OCI-LY7 (cell line): ENCODE results near the gene PIK3AP1. TPM values are rescaled to one million over a fixed set of nuclear protein-coding genes. Genes with fewer than 3 reads are reported as not detected.

ENCODE experiments used
- BruUV-seq: library from RNA; stranded (reverse); fragments of 400-500 nt; replicated peaks from 2 replicates; lab custom pipeline; 2021; lab: Mats Ljungman, UMichigan
- CTCF ChIA-PET: fragments of 300-600 bp; sonication (Branson Sonifier 250); formaldehyde crosslinking; loops from one replicate; lab custom pipeline; 2022; ENCODE audit warnings: antibody characterized with exemption; ENCODE audit not compliant: unreplicated experiment; lab: Charles Lee
- POLR2A ChIA-PET: fragments of 300-600 bp; sonication (Branson Sonifier 250); formaldehyde crosslinking; loops from one replicate; lab custom pipeline; 2022; ENCODE audit warnings: antibody characterized with exemption; lab: Charles Lee
- DNase-seq: peaks from one replicate; pipeline ENCODE4 v3.0.0-alpha.2; 2015; ENCODE audit warnings: low spot score
- H2AFZ ChIP-seq: fragments of 200-600 bp; sonication (generic), shearing (Covaris generic); 2 replicates; pipeline ENCODE4 v1.6.1; 2014; ENCODE audit warnings: mild to moderate bottlenecking, antibody characterized with exemption, low read length, moderate library complexity
- H3K27ac ChIP-seq: fragments of 200-600 bp; sonication (generic); 2 replicates; pipeline ENCODE4 v1.5.1; 2014; ENCODE audit warnings: mixed run types, low read depth, mild to moderate bottlenecking, moderate library complexity, low read length, inconsistent platforms; ENCODE audit not compliant: poor library complexity, severe bottlenecking
- H3K36me3 ChIP-seq: fragments of 200-600 bp; sonication (generic); 2 replicates; pipeline ENCODE4 v1.6.1; 2014; ENCODE audit warnings: mild to moderate bottlenecking, antibody characterized with exemption, low read length, moderate library complexity, mixed read lengths; ENCODE audit not compliant: insufficient read depth
- H3K4me1 ChIP-seq: fragments of 200-600 bp; sonication (generic); 2 replicates; pipeline ENCODE4 v1.5.1; 2014; ENCODE audit warnings: mild to moderate bottlenecking, low read length; ENCODE audit not compliant: insufficient read depth, poor library complexity, severe bottlenecking
- H3K4me2 ChIP-seq: fragments of 200-600 bp; sonication (generic); 2 replicates; pipeline ENCODE4 v1.6.1; 2014; ENCODE audit warnings: mild to moderate bottlenecking, low read length
- H3K4me3 ChIP-seq: fragments of 200-600 bp; sonication (generic); 2 replicates; pipeline ENCODE4 v1.5.1; 2014; ENCODE audit warnings: mild to moderate bottlenecking, low read depth, low read length; ENCODE audit not compliant: poor library complexity, severe bottlenecking
- H3K79me2 ChIP-seq: fragments of 200-600 bp; sonication (generic); 2 replicates; pipeline ENCODE4 v1.6.1; 2016; ENCODE audit warnings: low read depth, mild to moderate bottlenecking, low read length, moderate library complexity, mixed read lengths; ENCODE audit not compliant: insufficient read depth
- H3K9me2 ChIP-seq: fragments of 200-600 bp; sonication (generic); 2 replicates; pipeline ENCODE4 v1.6.1; 2016; ENCODE audit warnings: mild to moderate bottlenecking, low read length, mixed read lengths; ENCODE audit not compliant: insufficient read depth
- H3K9me3 ChIP-seq: fragments of 200-600 bp; sonication (generic); 2 replicates; pipeline ENCODE4 v1.6.1; 2014; ENCODE audit warnings: mild to moderate bottlenecking, mixed run types, low read length, mixed read lengths
- H4K20me1 ChIP-seq: fragments of 200-600 bp; sonication (generic); 2 replicates; pipeline ENCODE4 v1.6.1; 2014; ENCODE audit warnings: mild to moderate bottlenecking, antibody characterized with exemption, low read length, moderate library complexity, mixed read lengths; ENCODE audit not compliant: insufficient read depth
- CTCF ChIP-seq: fragments of 200-600 bp; sonication (generic); conservative IDR thresholded peaks from 2 replicates; pipeline ENCODE4 v1.5.1; 2014; ENCODE audit warnings: mild to moderate bottlenecking, antibody characterized with exemption, low read length, moderate library complexity, mixed read lengths
- EZH2phosphoT487 ChIP-seq: fragments of 200-600 bp; sonication (generic); IDR thresholded peaks from 2 replicates; pipeline ENCODE4 v1.6.1; 2018; ENCODE audit warnings: low read depth, borderline replicate concordance, mild to moderate bottlenecking, mixed run types, antibody characterized with exemption, low read length, moderate library complexity, mixed read lengths
- intact Hi-C: fragments of 100-400 bp; cut with micrococcal nuclease; formaldehyde crosslinking; loops from one replicate; pipeline ENCODE4 v1.10.0; 2022; ENCODE audit not compliant: unreplicated experiment
- total RNA-seq, 2 experiments: library from RNA; depleted of rRNA in 1 of 2; stranded (reverse); fragments of >200 nt in 1 of 2; shearing (Covaris generic) in 1 of 2; gene quantifications; 2 replicates each; pipeline ENCODE4 v1.2.3, GENCODE V29; 2014 to 2022

Gene PIK3AP1
- total RNA-seq, 2 experiments from 2014 or later = 132 to 140 TPM

GRCh38 chr10:96610817-96611216 is 109.5 kb downstream of the PIK3AP1 start:
- DNase-seq = no peak
- Histone ChIP-seq H4K20me1 (no peaks in the 10 kb centered on the region; the same call in 1 of the 2 replicates), H3K9me3 (no peaks in the 10 kb centered on the region), H3K4me1 (no peaks in the 10 kb centered on the region), H3K9me2 (no peaks in the 10 kb centered on the region), H3K36me3 (peaks cover 97% of the 10 kb centered on the region), H3K79me2 (no peaks in the 10 kb centered on the region), H2AFZ (no peak overlapping the region), H3K4me3 (no peak overlapping the region), H3K4me2 (no peak overlapping the region), H3K27ac (no peak overlapping the region)
- intact Hi-C loops = no loop called here
- BruUV-seq = no TSS peak
- ChIA-PET POLR2A (no interaction called here), CTCF (no interaction called here)
- no peak for TF ChIP-seq CTCF
- no peak for TF ChIP-seq EZH2phosphoT487

GRCh38 chr10:96609510-96609909 is 110.8 kb downstream of the PIK3AP1 start:
- BruUV-seq = no TSS peak
- H3K36me3 ChIP-seq = peaks cover 97% of the 10 kb centered on the region
- H2AFZ ChIP-seq = no peak overlapping the region
- POLR2A ChIA-PET = interaction anchor here (1.8 kb wide), 1 partner anchor 14 kb away, joined by 6 read pairs; no protein-coding TSS in a partner anchor
- TF ChIP-seq EZH2phosphoT487 (no peak), CTCF (no peak)
- no peaks in the 10 kb centered on the region for H3K9me3 ChIP-seq
- no peak overlapping the region for H3K4me3 ChIP-seq
- intact Hi-C loops = no loop called here
- no peak for DNase-seq
- no peaks in the 10 kb centered on the region for H3K79me2 ChIP-seq
- H3K4me2 ChIP-seq = no peak overlapping the region
- H3K27ac ChIP-seq = no peak overlapping the region
- CTCF ChIA-PET = no interaction called here
- no peaks in the 10 kb centered on the region for H3K4me1 ChIP-seq
- no peaks in the 10 kb centered on the region; the same call in 1 of the 2 replicates for H4K20me1 ChIP-seq
- H3K9me2 ChIP-seq = no peaks in the 10 kb centered on the region

GRCh38 chr10:96608805-96609204 is 111.5 kb downstream of the PIK3AP1 start:
- H3K4me1 ChIP-seq = no peaks in the 10 kb centered on the region
- CTCF ChIA-PET = no interaction called here
- no peaks in the 10 kb centered on the region for H3K79me2 ChIP-seq
- no peaks in the 10 kb centered on the region; the same call in 1 of the 2 replicates for H4K20me1 ChIP-seq
- TF ChIP-seq CTCF = no peak
- no peaks in the 10 kb centered on the region for H3K9me3 ChIP-seq
- no peak overlapping the region for H3K27ac ChIP-seq
- no peak for DNase-seq
- H3K36me3 ChIP-seq = peaks cover 97% of the 10 kb centered on the region
- no TSS peak for BruUV-seq
- no peak overlapping the region for H3K4me3 ChIP-seq
- POLR2A ChIA-PET = interaction anchor here (0.7 to 1.8 kb wide), 2 partner anchors 14 to 657 kb away, joined by 3 to 6 read pairs; no protein-coding TSS in a partner anchor
- intact Hi-C loops = no loop called here
- no peaks in the 10 kb centered on the region for H3K9me2 ChIP-seq
- H2AFZ ChIP-seq = no peak overlapping the region
- no peak overlapping the region for H3K4me2 ChIP-seq
